Measurements from ENCODE around the gene SEMA6B.
A peak's percentile ranks its signal among the peaks of the same experiment; 100 is the strongest.

Gene SEMA6B

GRCh38 chr19:4588291-4588761 is 28.8 kb upstream of the SEMA6B start:
- DNase-seq: no peak

GRCh38 chr19:4587527-4587926 is 28.0 kb upstream of the SEMA6B start:
- DNase-seq: no peak

- DNase-seq: no peak
These were observed 27.2 kb upstream of the SEMA6B start for GRCh38 chr19:4586691-4587090.

- DNase-seq: no peak
These were observed 26.8 kb upstream of the SEMA6B start for GRCh38 chr19:4586245-4586644.

- no peak for DNase-seq
These were observed 26.1 kb upstream of the SEMA6B start for GRCh38 chr19:4585556-4585955.

- DNase-seq: no peak
These were observed 25.4 kb upstream of the SEMA6B start for GRCh38 chr19:4584670-4585460.

GRCh38 chr19:4583961-4584669 is 24.6 kb upstream of the SEMA6B start:
- peak; percentile 53 for DNase-seq

GRCh38 chr19:4582980-4583842 is 23.7 kb upstream of the SEMA6B start:
- DNase-seq: no peak

- peak; percentile 37 for DNase-seq
These were observed 22.4 kb upstream of the SEMA6B start for GRCh38 chr19:4581666-4582553.

GRCh38 chr19:4580961-4581665 is 21.6 kb upstream of the SEMA6B start:
- no peak for DNase-seq

GRCh38 chr19:4580021-4580901 is 20.8 kb upstream of the SEMA6B start:
- DNase-seq: peak; percentile 14

- no peak for DNase-seq
These were observed 19.9 kb upstream of the SEMA6B start for GRCh38 chr19:4579389-4579788.

GRCh38 chr19:4578552-4579248 is 19.2 kb upstream of the SEMA6B start:
- DNase-seq: no peak

GRCh38 chr19:4577020-4577782 is 17.7 kb upstream of the SEMA6B start:
- no peak for DNase-seq

GRCh38 chr19:4576016-4576933 is 16.8 kb upstream of the SEMA6B start:
- DNase-seq: peak; percentile 83

- DNase-seq: peak; percentile 21
These were observed 16.0 kb upstream of the SEMA6B start for GRCh38 chr19:4575267-4576015.

- DNase-seq: no peak
These were observed 14.2 kb upstream of the SEMA6B start for GRCh38 chr19:4573682-4574081.

Data from activated CD4-positive, alpha-beta T cell treated with anti-CD3 and anti-CD28 coated beads for 48 hours (primary cell).